ENCODE data around the gene SYT14.

The SYT14 gene

DNA sequence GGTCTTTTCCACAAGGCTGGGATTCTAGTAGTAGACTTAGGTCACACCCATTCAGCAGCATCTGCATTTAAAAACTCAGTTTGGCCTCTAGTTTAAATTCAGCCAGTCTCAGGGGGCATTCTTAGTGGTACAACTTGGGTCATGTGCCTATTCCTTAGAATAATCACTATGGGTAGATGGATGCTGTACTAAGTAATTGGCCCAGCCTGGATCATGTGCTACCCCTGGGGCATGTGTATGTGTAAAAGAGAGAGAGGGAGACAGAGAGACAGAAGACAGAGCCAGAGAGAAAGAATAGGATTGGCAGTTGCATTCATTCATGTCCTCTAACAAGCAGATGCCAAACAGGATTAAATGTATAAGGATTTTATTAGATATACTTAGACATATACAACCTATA is 13.6 kb upstream of the SYT14 start:
- Histone ChIP-seq H3K9me3 (ENCODE audit: insufficient read depth, low read length) (peaks cover 17% of the 10 kb centered on the region), H3K9ac (ENCODE audit: insufficient read length, low read depth) (no peak overlapping the region), H3K4me3 (ENCODE audit: insufficient read length, low read depth) (no peak overlapping the region), H3K4me1 (ENCODE audit: insufficient read depth, insufficient read length) (no peaks in the 10 kb centered on the region), H3K27me3 (ENCODE audit: insufficient read depth, insufficient read length) (no peaks in the 10 kb centered on the region), H3K36me3 (ENCODE audit: insufficient read depth, insufficient read length, low read length) (no peaks in the 10 kb centered on the region)
- TF ChIP-seq SUZ12 (IDR thresholded peaks at IDR 0.05; ENCODE audit: extremely low read depth, insufficient read depth, insufficient read length) = no peak
- TF ChIP-seq ZNF274 (IDR thresholded peaks at IDR 0.05; ENCODE audit: low read depth, low read length) = no peak
- no peak for TF ChIP-seq YY1 (IDR thresholded peaks at IDR 0.05; ENCODE audit: insufficient read depth, insufficient read length)
- no peak for DNase-seq (ENCODE audit: low read depth, low spot score)

DNA sequence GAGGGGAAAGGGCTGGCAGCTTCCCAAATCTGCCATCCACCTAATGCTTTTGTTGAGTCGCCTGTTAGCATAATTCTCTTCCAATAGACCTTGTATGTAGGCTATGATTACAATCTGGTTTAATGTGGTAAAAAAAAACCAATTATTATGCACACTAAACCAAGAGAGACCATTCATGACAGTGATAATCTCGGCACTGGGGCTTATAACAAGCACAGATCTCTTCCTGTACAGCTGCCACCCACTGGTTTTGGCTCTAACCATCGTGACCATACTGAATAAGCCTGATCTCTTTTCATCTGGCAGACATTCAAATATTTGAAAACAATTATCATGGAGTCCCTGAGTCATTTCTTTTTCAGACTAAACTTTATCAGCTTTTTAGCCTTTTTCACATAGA is 12.0 kb upstream of the SYT14 start:
- Histone ChIP-seq H3K4me3 (ENCODE audit: insufficient read length, low read depth) (no peak overlapping the region), H3K9ac (ENCODE audit: insufficient read length, low read depth) (no peak overlapping the region), H3K36me3 (ENCODE audit: insufficient read depth, insufficient read length, low read length) (no peaks in the 10 kb centered on the region), H3K27me3 (ENCODE audit: insufficient read depth, insufficient read length) (no peaks in the 10 kb centered on the region), H3K4me1 (ENCODE audit: insufficient read depth, insufficient read length) (no peaks in the 10 kb centered on the region), H3K9me3 (ENCODE audit: insufficient read depth, low read length) (peaks cover 3% of the 10 kb centered on the region)
- TF ChIP-seq ZNF274 (IDR thresholded peaks at IDR 0.05; ENCODE audit: low read depth, low read length) (no peak), SUZ12 (IDR thresholded peaks at IDR 0.05; ENCODE audit: extremely low read depth, insufficient read depth, insufficient read length) (no peak), YY1 (IDR thresholded peaks at IDR 0.05; ENCODE audit: insufficient read depth, insufficient read length) (no peak)
- no peak for DNase-seq (ENCODE audit: low read depth, low spot score)

DNA sequence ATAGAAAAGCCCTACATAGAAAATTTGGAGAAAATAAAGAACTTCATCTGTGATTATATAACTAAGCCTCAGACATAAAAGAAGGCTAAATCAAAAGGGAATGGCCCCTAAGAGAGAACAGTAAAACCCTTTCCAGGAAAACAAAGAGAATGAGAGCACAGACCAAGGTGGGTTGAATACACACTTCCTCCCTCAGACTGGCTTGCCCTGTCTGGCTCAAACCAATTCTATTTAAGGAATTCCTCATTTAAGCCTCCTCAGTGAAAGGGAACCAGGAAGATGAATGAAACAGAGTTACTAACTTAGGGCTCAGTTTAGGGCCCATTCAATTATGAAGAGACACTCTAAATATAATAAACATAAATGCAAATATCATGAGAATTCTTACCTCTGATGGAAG is 10.6 kb upstream of the SYT14 start:
- H3K9me3 ChIP-seq (ENCODE audit: insufficient read depth, low read length) = no peaks in the 10 kb centered on the region
- H3K9ac ChIP-seq (ENCODE audit: insufficient read length, low read depth) = no peak overlapping the region
- no peak for TF ChIP-seq ZNF274 (IDR thresholded peaks at IDR 0.05; ENCODE audit: low read depth, low read length)
- no peak for TF ChIP-seq SUZ12 (IDR thresholded peaks at IDR 0.05; ENCODE audit: extremely low read depth, insufficient read depth, insufficient read length)
- no peak for TF ChIP-seq YY1 (IDR thresholded peaks at IDR 0.05; ENCODE audit: insufficient read depth, insufficient read length)
- no peak for DNase-seq (ENCODE audit: low read depth, low spot score)
- H3K4me3 ChIP-seq (ENCODE audit: insufficient read length, low read depth) = no peak overlapping the region
- no peaks in the 10 kb centered on the region for H3K36me3 ChIP-seq (ENCODE audit: insufficient read depth, insufficient read length, low read length)
- H3K27me3 ChIP-seq (ENCODE audit: insufficient read depth, insufficient read length) = no peaks in the 10 kb centered on the region
- H3K4me1 ChIP-seq (ENCODE audit: insufficient read depth, insufficient read length) = no peaks in the 10 kb centered on the region

DNA sequence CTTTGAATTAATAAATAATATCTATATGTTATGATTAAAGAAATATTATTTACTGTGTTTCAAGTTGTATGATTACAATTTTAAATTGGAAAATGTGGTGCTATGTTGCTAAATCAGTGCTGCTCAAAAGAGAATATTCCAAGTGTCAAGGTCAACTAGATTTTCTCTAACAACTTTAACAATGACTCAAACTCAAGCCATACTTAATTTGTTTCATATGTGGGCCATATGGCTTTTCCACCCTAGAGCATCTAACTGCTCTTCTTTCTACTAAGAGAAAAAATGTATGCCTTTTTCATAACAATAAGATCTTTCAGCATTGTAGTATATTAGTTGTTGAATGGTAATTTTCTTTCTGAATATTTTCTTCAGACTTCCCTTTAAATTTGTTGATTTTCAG is 8.3 kb upstream of the SYT14 start:
- TF ChIP-seq YY1 (IDR thresholded peaks at IDR 0.05; ENCODE audit: insufficient read depth, insufficient read length) (no peak), ZNF274 (IDR thresholded peaks at IDR 0.05; ENCODE audit: low read depth, low read length) (no peak), SUZ12 (IDR thresholded peaks at IDR 0.05; ENCODE audit: extremely low read depth, insufficient read depth, insufficient read length) (no peak)
- no peaks in the 10 kb centered on the region for H3K9me3 ChIP-seq (ENCODE audit: insufficient read depth, low read length)
- no peak for DNase-seq (ENCODE audit: low read depth, low spot score)
- H3K4me1 ChIP-seq (ENCODE audit: insufficient read depth, insufficient read length) = no peaks in the 10 kb centered on the region
- no peak overlapping the region for H3K9ac ChIP-seq (ENCODE audit: insufficient read length, low read depth)
- no peaks in the 10 kb centered on the region for H3K27me3 ChIP-seq (ENCODE audit: insufficient read depth, insufficient read length)
- no peaks in the 10 kb centered on the region for H3K36me3 ChIP-seq (ENCODE audit: insufficient read depth, insufficient read length, low read length)
- no peak overlapping the region for H3K4me3 ChIP-seq (ENCODE audit: insufficient read length, low read depth)

DNA sequence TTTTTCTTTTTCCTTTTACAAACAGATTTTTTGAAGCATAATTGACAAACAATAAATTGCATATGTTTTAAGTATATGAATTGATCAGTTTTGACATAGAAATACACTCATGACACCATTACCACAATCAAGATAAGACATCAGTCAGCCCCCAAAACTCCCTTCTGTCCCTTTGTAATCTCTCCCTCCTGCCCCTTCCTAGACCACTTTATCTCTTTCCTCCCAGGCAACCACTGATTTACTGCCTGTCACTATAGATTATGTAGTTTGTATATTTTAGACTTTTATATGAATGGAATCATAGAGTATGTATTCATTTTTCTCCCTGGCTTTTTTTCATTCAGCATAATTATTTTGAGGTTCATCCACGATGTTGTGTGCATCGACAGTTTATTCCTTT is 6.9 kb upstream of the SYT14 start:
- H3K4me3 ChIP-seq (ENCODE audit: insufficient read length, low read depth) = no peak overlapping the region

DNA sequence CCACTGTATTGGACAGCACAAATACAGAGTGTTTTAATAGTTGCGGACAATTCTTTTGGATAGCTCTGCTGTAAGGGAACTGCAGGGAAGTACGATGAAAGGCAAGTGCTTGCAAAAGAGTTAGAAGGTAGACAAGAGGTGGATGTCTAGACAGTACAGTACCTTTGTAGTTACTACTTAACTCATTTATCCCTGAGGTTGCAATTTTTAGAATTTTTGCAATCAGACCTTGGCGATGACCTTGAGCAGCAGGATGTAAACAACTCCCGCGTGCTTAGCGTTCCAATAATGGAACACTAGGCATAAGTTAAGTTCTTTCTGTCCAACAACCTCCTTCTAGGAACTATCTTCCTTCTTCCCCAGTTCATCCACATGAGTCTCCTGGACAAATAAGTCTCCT is 1.9 kb upstream of the SYT14 start:
- H3K36me3 ChIP-seq (ENCODE audit: insufficient read depth, insufficient read length, low read length) = no peaks in the 10 kb centered on the region
- H3K4me3 ChIP-seq (ENCODE audit: insufficient read length, low read depth) = no peak overlapping the region
- no peak for DNase-seq (ENCODE audit: low read depth, low spot score)
- H3K27me3 ChIP-seq (ENCODE audit: insufficient read depth, insufficient read length) = peaks cover 14% of the 10 kb centered on the region
- H3K9ac ChIP-seq (ENCODE audit: insufficient read length, low read depth) = no peak overlapping the region
- no peaks in the 10 kb centered on the region for H3K9me3 ChIP-seq (ENCODE audit: insufficient read depth, low read length)
- no peaks in the 10 kb centered on the region for H3K4me1 ChIP-seq (ENCODE audit: insufficient read depth, insufficient read length)
- TF ChIP-seq SUZ12 (IDR thresholded peaks at IDR 0.05; ENCODE audit: extremely low read depth, insufficient read depth, insufficient read length) (no peak), ZNF274 (IDR thresholded peaks at IDR 0.05; ENCODE audit: low read depth, low read length) (no peak), YY1 (IDR thresholded peaks at IDR 0.05; ENCODE audit: insufficient read depth, insufficient read length) (no peak)

More for the DNA sequence above, 6.9 kb upstream of the SYT14 start:
- Histone ChIP-seq H3K9me3 (ENCODE audit: insufficient read depth, low read length) (no peaks in the 10 kb centered on the region), H3K27me3 (ENCODE audit: insufficient read depth, insufficient read length) (no peaks in the 10 kb centered on the region), H3K36me3 (ENCODE audit: insufficient read depth, insufficient read length, low read length) (no peaks in the 10 kb centered on the region), H3K4me1 (ENCODE audit: insufficient read depth, insufficient read length) (no peaks in the 10 kb centered on the region), H3K9ac (ENCODE audit: insufficient read length, low read depth) (no peak overlapping the region)
- TF ChIP-seq ZNF274 (IDR thresholded peaks at IDR 0.05; ENCODE audit: low read depth, low read length) (no peak), YY1 (IDR thresholded peaks at IDR 0.05; ENCODE audit: insufficient read depth, insufficient read length) (no peak), SUZ12 (IDR thresholded peaks at IDR 0.05; ENCODE audit: extremely low read depth, insufficient read depth, insufficient read length) (no peak)
- DNase-seq (ENCODE audit: low read depth, low spot score) = no peak

DNA sequence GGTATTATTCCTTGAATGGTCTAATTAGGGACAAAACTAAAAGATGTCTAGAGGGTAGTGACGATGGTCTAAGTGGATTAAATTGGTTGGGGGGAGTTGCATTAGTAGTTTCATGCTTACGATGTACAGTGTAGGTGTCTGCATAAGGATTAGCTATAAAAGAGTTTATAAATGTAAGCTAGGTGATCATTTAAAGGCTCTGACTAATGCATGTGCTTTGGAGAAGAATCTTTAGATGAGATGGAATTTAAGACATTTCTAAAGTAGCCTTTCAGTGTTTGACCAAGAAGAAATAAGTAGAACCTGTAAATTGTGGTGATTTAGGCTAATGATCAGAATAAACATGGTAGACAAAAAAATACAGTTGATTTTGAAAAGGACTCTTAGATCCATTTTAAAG is 7.4 kb downstream of the SYT14 start:
- Histone ChIP-seq H3K9me3 (ENCODE audit: insufficient read depth, low read length) (no peaks in the 10 kb centered on the region), H3K36me3 (ENCODE audit: insufficient read depth, insufficient read length, low read length) (no peaks in the 10 kb centered on the region), H3K27me3 (ENCODE audit: insufficient read depth, insufficient read length) (no peaks in the 10 kb centered on the region), H3K4me3 (ENCODE audit: insufficient read length, low read depth) (no peak overlapping the region), H3K4me1 (ENCODE audit: insufficient read depth, insufficient read length) (no peaks in the 10 kb centered on the region), H3K9ac (ENCODE audit: insufficient read length, low read depth) (no peak overlapping the region)
- no peak for TF ChIP-seq YY1 (IDR thresholded peaks at IDR 0.05; ENCODE audit: insufficient read depth, insufficient read length)
- DNase-seq (ENCODE audit: low read depth, low spot score) = no peak

DNA sequence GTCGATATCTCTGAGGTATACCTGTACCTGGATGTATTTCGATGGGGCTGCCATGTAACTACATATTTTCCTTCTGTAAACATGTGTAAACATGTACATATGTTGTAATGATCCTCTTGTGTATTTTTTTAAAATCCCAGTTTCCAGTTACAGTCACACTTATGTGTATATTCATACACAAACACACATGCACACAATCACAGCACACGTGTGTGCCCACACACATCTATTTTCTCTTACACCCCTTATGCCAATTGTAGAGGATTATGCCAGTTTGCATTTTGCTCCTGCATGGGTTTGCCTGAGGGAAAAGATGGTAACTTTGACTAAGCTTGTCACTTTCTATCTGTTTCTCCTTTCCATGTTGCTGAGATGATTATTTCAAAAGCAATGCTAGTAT is 10.1 kb downstream of the SYT14 start:
- Histone ChIP-seq H3K9me3 (ENCODE audit: insufficient read depth, low read length) (no peaks in the 10 kb centered on the region), H3K9ac (ENCODE audit: insufficient read length, low read depth) (no peak overlapping the region), H3K27me3 (ENCODE audit: insufficient read depth, insufficient read length) (no peaks in the 10 kb centered on the region), H3K4me3 (ENCODE audit: insufficient read length, low read depth) (no peak overlapping the region), H3K4me1 (ENCODE audit: insufficient read depth, insufficient read length) (no peaks in the 10 kb centered on the region), H3K36me3 (ENCODE audit: insufficient read depth, insufficient read length, low read length) (no peaks in the 10 kb centered on the region)
- no peak for DNase-seq (ENCODE audit: low read depth, low spot score)
- no peak for TF ChIP-seq ZNF274 (IDR thresholded peaks at IDR 0.05; ENCODE audit: low read depth, low read length)
- no peak for TF ChIP-seq SUZ12 (IDR thresholded peaks at IDR 0.05; ENCODE audit: extremely low read depth, insufficient read depth, insufficient read length)
- no peak for TF ChIP-seq YY1 (IDR thresholded peaks at IDR 0.05; ENCODE audit: insufficient read depth, insufficient read length)

Data from NT2/D1 (cell line).